Panc1 (cell line): Measurements from ENCODE around the gene SKAP1. TPM values are rescaled to one million over a fixed set of nuclear protein-coding genes. Genes with fewer than 3 reads are reported as not detected.

Experiments used
- ATAC-seq: fragments of 200-7000 bp; cut with Tn5 transposase; 2 replicates; pipeline ENCODE4 v1.9.1; 2020; ENCODE audit warnings: mild to moderate bottlenecking, moderate library complexity
- BruUV-seq: library from RNA; stranded (reverse); fragments of 400-500 nt; replicated peaks from 2 replicates; lab custom pipeline; 2021; lab: Mats Ljungman, UMichigan
- CTCF ChIA-PET: fragments of 300-600 bp; sonication (Branson Sonifier 250); formaldehyde crosslinking; loops from one replicate; lab custom pipeline; 2022; ENCODE audit warnings: antibody characterized with exemption; lab: Charles Lee
- POLR2A ChIA-PET: fragments of 300-600 bp; sonication (Branson Sonifier 250); formaldehyde crosslinking; loops from one replicate; lab custom pipeline; 2022; ENCODE audit warnings: antibody characterized with exemption; lab: Charles Lee
- DNase-seq: peaks from one replicate; pipeline ENCODE4 v3.0.0-alpha.2; 2010; ENCODE audit warnings: low read depth, low spot score
- H3K27ac ChIP-seq: 2 replicates; pipeline ENCODE4 v1.5.1; 2011; ENCODE audit warnings: mild to moderate bottlenecking, low read length, inconsistent platforms
- H3K27me3 ChIP-seq: fragments of 200-500 bp; sonication (Bioruptor generic); 2 replicates; pipeline ENCODE4 v1.6.0; 2014; ENCODE audit warnings: low read length, inconsistent platforms; ENCODE audit not compliant: control insufficient read depth, insufficient read depth
- H3K36me3 ChIP-seq: fragments of 200-500 bp; sonication (Bioruptor generic); 2 replicates; pipeline ENCODE4 v1.5.1; 2014; ENCODE audit warnings: inconsistent platforms, mild to moderate bottlenecking, low read length, moderate library complexity; ENCODE audit not compliant: control insufficient read depth, insufficient read depth
- H3K4me1 ChIP-seq: 2 replicates; pipeline ENCODE4 v1.5.1; 2011; ENCODE audit warnings: inconsistent platforms, mild to moderate bottlenecking, low read length, moderate library complexity; ENCODE audit not compliant: control insufficient read depth, insufficient read depth
- H3K4me3 ChIP-seq, 2 experiments: 2 replicates each; pipeline ENCODE4 v1.5.1; 2011 to 2012; ENCODE audit warnings: low read depth in 2 of 2, low read length in 2 of 2, mild to moderate bottlenecking in 2 of 2, inconsistent platforms in 1 of 2, moderate library complexity in 1 of 2
- H3K9me3 ChIP-seq: fragments of 200-500 bp; sonication (Bioruptor generic); 2 replicates; pipeline ENCODE4 v1.5.1; 2014; ENCODE audit warnings: low read depth, mild to moderate bottlenecking, inconsistent platforms, low read length, moderate library complexity; ENCODE audit not compliant: control insufficient read depth, insufficient read depth
- CTCF ChIP-seq: fragments of 450-650 bp; IDR thresholded peaks from 2 replicates; pipeline ENCODE4 v1.5.1; 2017; ENCODE audit warnings: mild to moderate bottlenecking
- POLR2AphosphoS5 ChIP-seq: IDR thresholded peaks from 2 replicates; pipeline ENCODE4 v1.6.1; 2012; ENCODE audit warnings: mild to moderate bottlenecking, low read depth, low read length, moderate library complexity
- REST ChIP-seq, 2 experiments: IDR thresholded peaks; 2 replicates each; pipeline ENCODE4 v1.6.1; 2011 to 2012; ENCODE audit warnings: low read depth in 2 of 2, control low read depth in 1 of 2, low read length in 1 of 2, mild to moderate bottlenecking in 1 of 2, moderate library complexity in 1 of 2; ENCODE audit not compliant: insufficient read depth in 1 of 2
- SIN3A ChIP-seq: IDR thresholded peaks from 2 replicates; pipeline ENCODE4 v1.6.1; 2012; ENCODE audit warnings: low read depth, mild to moderate bottlenecking, low read length, moderate library complexity, borderline replicate concordance; ENCODE audit not compliant: insufficient read depth
- TCF7L2 ChIP-seq: IDR thresholded peaks from 2 replicates; pipeline ENCODE4 v1.6.1; 2011; ENCODE audit warnings: mild to moderate bottlenecking, low read depth, low read length, inconsistent platforms
- in situ Hi-C: cut with HindIII; loops from 2 replicates; pipeline ENCODE4 v1.10.0; 2016; ENCODE audit warnings: low sequenced_read_pairs, low pct_unique_long_range_greater_than_20kb
- intact Hi-C: fragments of 100-400 bp; cut with micrococcal nuclease; formaldehyde crosslinking; loops from one replicate; pipeline ENCODE4 v1.10.0; 2022; ENCODE audit not compliant: unreplicated experiment
- total RNA-seq: library from RNA; stranded (reverse); gene quantifications from one replicate; pipeline ENCODE4 v1.2.1, GENCODE V29; 2021; ENCODE audit not compliant: unreplicated experiment

Gene SKAP1
- total RNA-seq, 1 experiment from 2014 or later = 0.90 TPM

- no TSS peak for BruUV-seq
- intact Hi-C loops = no loop called here
- Histone ChIP-seq H3K4me1 (peaks cover 69% of the 10 kb centered on the region), H3K27ac (peak overlapping the region; percentile 84), H3K4me3 (no peak overlapping the region), H3K27me3 (no peaks in the 10 kb centered on the region), H3K36me3 (no peaks in the 10 kb centered on the region), H3K9me3 (no peaks in the 10 kb centered on the region)
- DNase-seq = no peak
- in situ Hi-C loops = loop anchor here (5.0 kb wide), 1 partner anchor 38 kb away; no protein-coding TSS in a partner anchor
- TF ChIP-seq REST (IDR thresholded peaks at IDR 0.05; ENCODE audit: insufficient read depth in 1 of 2, low read depth in 2 of 2, low read length in 1 of 2) = peak in 1 of 2 experiments; percentile 30; a peak in 1 of 4 replicates
- TF ChIP-seq POLR2AphosphoS5 = no peak
- TF ChIP-seq SIN3A = no peak
- peak; percentile 35; the same call in 1 of the 2 replicates for TF ChIP-seq CTCF
- TF ChIP-seq TCF7L2 = 0 out of 2 replicates have a peak, but pooled peaks have one; percentile 29
- ChIA-PET CTCF (interaction anchor here (1.3 to 1.6 kb wide), 2 partner anchors 19 to 28 kb away, joined by 3 to 4 read pairs; no protein-coding TSS in a partner anchor), POLR2A (no interaction called here)
- peak; percentile 65 for ATAC-seq
Observed at GRCh38 chr17:48244121-48244711, 185.8 kb downstream of the SKAP1 start.

- in situ Hi-C loops (loop anchor here (5.0 kb wide), 1 partner anchor 40 kb away; no protein-coding TSS in a partner anchor), intact Hi-C loops (no loop called here)
- ChIA-PET CTCF (no interaction called here), POLR2A (no interaction called here)
- DNase-seq (no peak), ATAC-seq (no peak)
- TF ChIP-seq TCF7L2 (no peak), CTCF (no peak), REST (IDR thresholded peaks at IDR 0.05; ENCODE audit: insufficient read depth in 1 of 2, low read depth in 2 of 2, low read length in 1 of 2) (no peak), SIN3A (no peak), POLR2AphosphoS5 (no peak)
- Histone ChIP-seq H3K9me3 (no peaks in the 10 kb centered on the region), H3K4me3 (no peak overlapping the region), H3K36me3 (no peaks in the 10 kb centered on the region), H3K4me1 (peaks cover 69% of the 10 kb centered on the region), H3K27ac (peak overlapping the region; percentile 84), H3K27me3 (no peaks in the 10 kb centered on the region)
- no TSS peak for BruUV-seq
Observed at GRCh38 chr17:48241770-48242497, 188.1 kb downstream of the SKAP1 start.
